GM10266 (cell line): ENCODE data around the gene TRIM67.

Experiments used
- DNase-seq: peaks from one replicate; pipeline ENCODE4 v3.0.0; 2012; ENCODE audit errors: extremely low spot score
- TF ChIP-seq, protein P1 (sequence below): IDR thresholded peaks from 2 replicates; pipeline ENCODE4 v1.5.1; 2012; ENCODE audit warnings: mild to moderate bottlenecking, low read depth; ENCODE audit not compliant: control insufficient read depth, insufficient read depth; ENCODE audit errors: missing control alignments

The TRIM67 gene

DNA sequence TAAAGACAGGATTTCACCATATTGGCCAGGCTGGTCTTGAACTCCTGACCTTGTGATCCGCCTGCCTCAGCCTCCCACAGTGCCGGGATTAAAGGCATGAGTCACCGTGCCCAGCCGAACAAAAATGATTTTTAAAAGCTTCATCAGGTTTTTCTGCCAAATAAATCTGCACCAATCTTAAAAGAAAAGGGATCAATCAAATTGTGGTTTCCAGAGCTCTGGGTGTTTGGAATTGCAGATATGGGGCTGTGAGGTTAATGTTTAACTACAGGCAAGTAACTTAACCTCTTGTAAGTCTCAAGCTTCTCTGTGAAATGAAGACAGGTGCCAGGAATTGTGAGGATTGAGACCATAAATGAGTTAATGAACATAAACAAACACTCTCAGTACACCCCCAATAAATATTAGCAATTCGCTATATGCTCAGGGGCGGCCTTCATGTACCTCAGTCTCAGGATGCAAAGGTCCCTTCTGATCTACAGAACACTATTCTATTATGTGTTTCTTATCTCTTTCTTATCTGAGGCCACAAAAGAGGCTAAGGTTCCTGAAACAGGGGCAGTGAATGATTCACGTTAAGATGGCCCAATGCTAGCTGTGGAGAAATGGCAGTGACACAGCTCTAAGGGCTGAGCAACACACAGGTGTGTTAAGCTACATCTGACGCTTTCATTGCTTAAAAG, 72.0 kb downstream of the TRIM67 start:
- no peak for DNase-seq
- TF ChIP-seq, protein P1, sequence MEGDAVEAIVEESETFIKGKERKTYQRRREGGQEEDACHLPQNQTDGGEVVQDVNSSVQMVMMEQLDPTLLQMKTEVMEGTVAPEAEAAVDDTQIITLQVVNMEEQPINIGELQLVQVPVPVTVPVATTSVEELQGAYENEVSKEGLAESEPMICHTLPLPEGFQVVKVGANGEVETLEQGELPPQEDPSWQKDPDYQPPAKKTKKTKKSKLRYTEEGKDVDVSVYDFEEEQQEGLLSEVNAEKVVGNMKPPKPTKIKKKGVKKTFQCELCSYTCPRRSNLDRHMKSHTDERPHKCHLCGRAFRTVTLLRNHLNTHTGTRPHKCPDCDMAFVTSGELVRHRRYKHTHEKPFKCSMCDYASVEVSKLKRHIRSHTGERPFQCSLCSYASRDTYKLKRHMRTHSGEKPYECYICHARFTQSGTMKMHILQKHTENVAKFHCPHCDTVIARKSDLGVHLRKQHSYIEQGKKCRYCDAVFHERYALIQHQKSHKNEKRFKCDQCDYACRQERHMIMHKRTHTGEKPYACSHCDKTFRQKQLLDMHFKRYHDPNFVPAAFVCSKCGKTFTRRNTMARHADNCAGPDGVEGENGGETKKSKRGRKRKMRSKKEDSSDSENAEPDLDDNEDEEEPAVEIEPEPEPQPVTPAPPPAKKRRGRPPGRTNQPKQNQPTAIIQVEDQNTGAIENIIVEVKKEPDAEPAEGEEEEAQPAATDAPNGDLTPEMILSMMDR: no peak

GRCh38 chr1:231234506-231234905, 72.6 kb downstream of the TRIM67 start:
- DNase-seq: no peak
- TF ChIP-seq, protein P1: no peak

DNA sequence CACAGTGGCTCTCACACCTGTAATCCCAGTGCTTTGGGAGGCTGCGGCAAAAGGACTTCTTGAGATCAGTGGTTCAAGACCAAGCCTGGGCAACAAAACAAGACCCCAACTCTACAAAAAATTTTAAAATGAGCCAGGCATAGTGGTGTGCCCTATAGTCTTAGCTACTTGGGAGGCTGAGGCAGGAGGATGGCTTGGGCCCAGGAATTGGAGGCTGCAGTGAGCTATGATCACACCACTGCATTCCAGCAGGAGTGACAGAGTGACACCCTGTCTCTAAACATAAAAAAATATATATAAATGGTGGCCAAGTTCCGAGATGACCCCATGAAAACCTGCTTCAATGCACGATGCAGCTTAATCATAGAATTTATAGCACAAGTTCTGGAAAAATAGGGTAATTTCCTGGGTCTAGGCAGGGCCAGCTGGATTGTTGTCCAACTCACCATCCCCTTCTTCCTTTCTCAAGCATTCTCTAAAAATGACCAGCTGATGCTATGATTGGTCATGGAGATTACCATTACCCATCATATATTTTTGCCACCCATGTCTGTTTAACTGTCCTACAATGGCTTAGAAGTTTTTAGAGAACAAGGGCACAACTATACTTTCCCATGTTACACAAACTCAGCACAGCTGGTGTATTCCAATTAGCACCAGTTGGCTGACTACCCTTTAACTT, 73.8 kb downstream of the TRIM67 start:
- TF ChIP-seq, protein P1: no peak
- no peak for DNase-seq

DNA sequence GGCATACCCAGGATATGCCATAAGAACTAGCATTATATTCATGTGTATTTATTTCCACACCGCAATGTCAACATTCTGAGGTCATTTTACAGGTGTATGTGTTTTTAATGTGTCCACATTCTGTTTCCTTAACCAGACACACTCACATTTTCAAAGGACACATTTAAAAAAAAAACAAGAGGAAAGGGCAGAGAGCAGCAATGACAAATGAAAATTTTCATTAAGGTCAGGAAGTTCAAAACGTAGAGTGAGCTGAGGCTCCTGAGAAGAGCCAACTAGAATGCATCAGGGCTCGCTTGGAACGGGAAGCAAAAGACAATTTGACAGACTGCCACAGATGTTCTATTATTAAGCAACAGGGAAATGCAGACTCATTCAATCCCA, 74.3 kb downstream of the TRIM67 start:
- TF ChIP-seq, protein P1: no peak
- DNase-seq: no peak

DNA sequence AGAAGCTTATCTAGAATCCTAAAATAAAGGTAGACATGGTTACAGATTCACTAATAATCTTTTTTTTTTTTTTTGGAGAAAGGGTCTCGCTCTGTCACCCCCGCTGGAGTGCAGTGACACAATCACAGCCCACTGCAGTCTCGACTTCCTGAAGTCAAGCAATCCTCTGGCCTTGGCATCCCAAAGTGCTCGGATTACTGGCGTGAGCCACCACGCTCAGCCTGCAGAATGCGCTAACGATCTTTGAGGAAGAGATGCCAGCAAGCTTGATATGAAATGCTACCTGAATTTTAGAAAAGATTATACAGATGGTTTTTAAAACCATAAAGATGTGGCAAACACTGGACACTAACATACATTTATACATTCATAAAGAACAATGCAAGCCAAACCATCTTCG, 75.1 kb downstream of the TRIM67 start:
- no peak for DNase-seq
- TF ChIP-seq, protein P1: no peak

DNA sequence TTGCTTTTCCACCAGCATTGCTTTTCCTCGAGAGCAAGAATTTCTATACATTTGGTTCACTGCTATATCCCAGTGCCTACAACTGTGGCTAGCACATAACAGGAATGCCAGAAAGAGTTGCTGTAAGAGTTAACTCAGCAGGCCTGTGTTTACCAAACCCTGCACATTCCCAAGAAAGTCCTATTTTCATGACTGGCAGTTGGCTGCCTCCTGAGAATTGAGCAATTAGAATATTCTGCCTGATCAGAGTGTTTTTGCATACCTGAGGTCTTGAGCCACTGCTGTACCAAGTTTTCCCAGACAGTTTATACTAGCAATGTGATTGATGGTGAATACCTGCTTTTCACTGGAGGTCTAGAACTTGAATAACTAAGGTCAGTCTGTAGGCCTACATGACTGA, 76.4 kb downstream of the TRIM67 start:
- TF ChIP-seq, protein P1: no peak
- DNase-seq: no peak

DNA sequence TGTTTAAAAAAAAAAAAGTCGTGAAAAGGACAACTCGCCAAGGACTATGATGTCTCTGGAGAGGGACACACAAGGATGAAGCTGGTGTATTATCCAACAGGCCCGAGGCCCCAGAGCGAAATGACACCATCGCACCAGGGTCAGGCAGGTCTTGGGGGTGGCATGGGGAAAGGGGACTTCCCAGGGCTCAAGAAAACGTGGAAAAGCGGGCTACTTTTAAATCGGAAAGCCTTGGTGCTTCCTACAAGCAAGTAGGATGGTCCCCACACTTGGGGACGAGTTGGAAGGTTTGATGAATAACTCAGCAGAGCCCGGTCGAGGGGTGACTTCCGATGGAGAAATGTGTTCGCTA, 78.6 kb downstream of the TRIM67 start:
- no peak for DNase-seq
- TF ChIP-seq, protein P1: no peak
